Mesodermal cell (in vitro differentiated cells): Measurements from ENCODE around the gene KIF17.
A peak's percentile ranks its signal among the peaks of the same experiment; 100 is the strongest.

Source experiments
- H3K27ac ChIP-seq: 2 replicates; pipeline ENCODE4 v1.7.0; 2013; ENCODE audit warnings: mild to moderate bottlenecking, low read depth, low read length, moderate library complexity; ENCODE audit not compliant: severe bottlenecking
- H3K36me3 ChIP-seq: 2 replicates; pipeline ENCODE4 v1.7.1; 2013; ENCODE audit warnings: mild to moderate bottlenecking, low read length, moderate library complexity; ENCODE audit not compliant: control insufficient read depth, insufficient read depth
- H3K4me1 ChIP-seq: one replicate; pipeline ENCODE4 v1.7.1; 2013; ENCODE audit warnings: mild to moderate bottlenecking, low read length; ENCODE audit not compliant: insufficient read depth, control insufficient read depth, poor library complexity, severe bottlenecking
- H3K4me3 ChIP-seq: 2 replicates; pipeline ENCODE4 v1.7.0; 2013; ENCODE audit warnings: low read length, control low read depth, mild to moderate bottlenecking; ENCODE audit not compliant: insufficient read depth, poor library complexity, severe bottlenecking; ENCODE audit errors: extremely low read depth
- H3K9me3 ChIP-seq: 2 replicates; pipeline ENCODE4 v1.7.1; 2013; ENCODE audit warnings: mild to moderate bottlenecking, low read length, moderate library complexity; ENCODE audit not compliant: control insufficient read depth
- WGBS, 2 experiments: methylation state at CpG; one replicate each; pipeline ENCODE4 v1.1.5; 2013; ENCODE audit warnings: missing lambda C conversion rate in 2 of 2; ENCODE audit not compliant: insufficient coverage in 2 of 2; 5-methylcytosine and 5-hydroxymethylcytosine counted together

The KIF17 gene

DNA sequence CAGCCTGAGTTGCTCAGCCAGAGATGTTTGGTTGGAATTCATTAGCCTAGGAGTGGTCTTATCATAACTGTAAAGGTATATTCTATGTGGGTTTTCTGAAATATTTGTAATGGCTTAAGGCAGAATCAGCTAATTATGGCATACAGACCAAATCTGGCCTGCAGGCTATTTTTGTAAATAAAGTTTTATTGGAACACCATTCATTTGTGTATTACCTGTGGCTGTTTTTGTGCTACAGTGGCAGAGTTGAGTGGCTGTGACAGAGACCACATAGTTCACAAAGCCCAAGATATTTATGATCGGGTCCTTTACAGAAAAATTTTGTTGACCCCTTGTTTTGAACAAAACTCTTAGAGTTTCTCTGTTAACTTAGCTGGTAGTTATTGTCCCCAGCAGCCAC, 49.2 kb downstream of the KIF17 start:
- WGBS, 2 experiments = 92% methylated on average over 1 of the region's 1 CpG; no CpG with 5 or more reads in 1 of the 2 experiments

GRCh38 chr1:20666804-20667203, 51.0 kb downstream of the KIF17 start:
- no peaks in the 10 kb centered on the region for H3K36me3 ChIP-seq
- no peak overlapping the region for H3K27ac ChIP-seq
- H3K4me1 ChIP-seq = peaks cover 5% of the 10 kb centered on the region
- 100% methylated on average over 1 of the region's 1 CpG for WGBS, 2 experiments
- no peak overlapping the region for H3K4me3 ChIP-seq
- no peaks in the 10 kb centered on the region for H3K9me3 ChIP-seq

More for the DNA sequence above, 49.2 kb downstream of the KIF17 start:
- Histone ChIP-seq H3K36me3 (no peaks in the 10 kb centered on the region), H3K4me3 (no peak overlapping the region), H3K4me1 (peaks cover 5% of the 10 kb centered on the region), H3K9me3 (no peaks in the 10 kb centered on the region), H3K27ac (no peak overlapping the region)

DNA sequence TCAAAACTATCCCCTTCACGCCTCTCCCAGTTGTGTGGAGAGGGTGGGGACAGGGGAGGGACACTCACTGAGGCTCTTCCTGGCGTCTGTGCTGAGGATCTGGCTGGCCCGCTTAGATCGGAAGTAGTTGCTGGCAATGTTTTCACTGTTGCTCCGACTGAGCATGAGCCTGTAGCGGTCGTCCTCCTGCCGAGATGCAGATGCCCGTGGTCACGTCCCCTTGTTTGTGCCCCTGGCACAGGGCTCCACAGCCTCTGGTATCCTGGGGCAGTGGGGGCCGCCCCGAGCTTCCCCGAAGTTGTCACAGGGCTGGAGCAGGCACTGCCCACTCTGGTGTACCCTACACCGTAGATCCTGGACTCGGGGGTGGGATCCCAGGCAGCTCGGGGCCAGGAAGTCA, 51.7 kb downstream of the KIF17 start:
- H3K27ac ChIP-seq = no peak overlapping the region
- H3K36me3 ChIP-seq = no peaks in the 10 kb centered on the region
- no peaks in the 10 kb centered on the region for H3K9me3 ChIP-seq
- no peak overlapping the region for H3K4me3 ChIP-seq
- WGBS, 2 experiments = 88 to 92% methylated on average over 14 to 15 of the region's 16 CpGs
- peaks cover 5% of the 10 kb centered on the region for H3K4me1 ChIP-seq

DNA sequence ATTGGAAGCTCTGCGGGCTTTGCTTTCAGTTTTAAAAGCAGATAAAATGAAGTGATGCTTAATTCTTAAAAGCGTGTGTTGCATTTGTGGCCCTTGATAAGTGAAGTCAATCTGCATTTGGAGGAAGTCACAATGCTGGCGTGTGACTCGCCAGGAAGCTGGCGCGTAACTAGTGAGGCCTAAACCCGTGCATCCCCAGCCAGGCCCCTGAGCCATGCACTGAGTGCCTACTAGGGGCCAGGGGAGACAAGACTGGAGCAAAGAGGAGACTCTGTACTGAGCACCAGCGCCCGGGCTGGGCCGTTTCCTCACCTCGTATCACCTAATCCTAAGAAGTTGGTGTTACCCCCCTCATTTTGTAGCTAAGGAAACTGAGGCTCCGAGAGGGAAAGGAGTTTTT, 52.1 kb downstream of the KIF17 start:
- H3K27ac ChIP-seq = no peak overlapping the region
- no peaks in the 10 kb centered on the region for H3K9me3 ChIP-seq
- no peak overlapping the region for H3K4me3 ChIP-seq
- no peaks in the 10 kb centered on the region for H3K36me3 ChIP-seq
- peaks cover 5% of the 10 kb centered on the region for H3K4me1 ChIP-seq
- WGBS, 2 experiments = 82 to 92% methylated on average over 3 to 7 of the region's 12 CpGs

DNA sequence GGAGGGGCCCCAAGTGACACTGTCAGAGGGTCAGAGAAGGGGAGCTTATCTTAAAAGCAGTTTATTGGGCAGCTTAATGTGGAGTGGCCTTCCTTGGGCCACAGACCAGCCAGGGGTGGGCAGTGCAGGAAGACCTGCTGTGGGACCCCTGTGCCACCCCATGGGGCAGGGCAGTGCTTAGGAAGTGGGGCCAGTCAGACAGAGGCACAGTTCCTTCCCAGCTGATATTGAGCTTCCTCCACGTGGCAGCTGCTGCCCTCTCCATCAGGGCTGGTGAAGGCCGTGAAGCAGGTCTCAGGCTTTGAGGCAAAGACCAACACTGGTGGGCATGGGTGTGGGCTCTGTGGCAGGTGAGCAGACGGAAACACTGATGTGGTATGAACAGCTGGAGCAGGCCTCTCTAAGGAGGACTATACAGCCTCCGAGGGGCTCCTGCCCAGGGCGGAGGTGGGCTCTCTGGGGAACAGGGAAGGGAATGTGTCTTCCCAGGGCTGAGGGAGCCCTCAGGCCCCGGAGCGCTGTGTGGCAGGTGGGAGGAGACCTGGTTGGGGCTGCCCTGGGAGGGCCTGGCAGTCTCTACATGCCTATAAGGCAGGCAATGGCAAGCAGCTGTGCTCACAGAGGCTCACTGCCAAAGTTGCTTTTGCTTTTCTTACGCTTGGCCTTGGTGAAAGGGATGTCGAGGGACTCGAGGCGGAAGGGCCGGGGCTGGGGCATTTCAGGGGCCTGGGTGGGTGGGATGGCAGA, 53.7 kb downstream of the KIF17 start:
- WGBS, 2 experiments = 89 to 93% methylated on average over 7 to 12 of the region's 12 CpGs
- no peak overlapping the region for H3K4me3 ChIP-seq
- H3K9me3 ChIP-seq = no peaks in the 10 kb centered on the region
- H3K4me1 ChIP-seq = peaks cover 15% of the 10 kb centered on the region
- H3K27ac ChIP-seq = no peak overlapping the region
- H3K36me3 ChIP-seq = peaks cover 7% of the 10 kb centered on the region

- Histone ChIP-seq H3K36me3 (peaks cover 15% of the 10 kb centered on the region), H3K4me1 (peaks cover 15% of the 10 kb centered on the region), H3K4me3 (no peak overlapping the region), H3K9me3 (no peaks in the 10 kb centered on the region), H3K27ac (no peak overlapping the region)
- no CpG with 5 or more reads among the region's 1 CpG for WGBS, 2 experiments
These were observed 54.4 kb downstream of the KIF17 start for GRCh38 chr1:20663365-20663764.

- Histone ChIP-seq H3K4me3 (peak overlapping the region; percentile 95), H3K36me3 (peaks cover 28% of the 10 kb centered on the region), H3K4me1 (peaks cover 15% of the 10 kb centered on the region), H3K27ac (peak overlapping the region; percentile 57), H3K9me3 (no peaks in the 10 kb centered on the region)
- WGBS, 2 experiments = 81 to 83% methylated on average over 5 of the region's 7 CpGs
These were observed 55.7 kb downstream of the KIF17 start for GRCh38 chr1:20662110-20662475.

DNA sequence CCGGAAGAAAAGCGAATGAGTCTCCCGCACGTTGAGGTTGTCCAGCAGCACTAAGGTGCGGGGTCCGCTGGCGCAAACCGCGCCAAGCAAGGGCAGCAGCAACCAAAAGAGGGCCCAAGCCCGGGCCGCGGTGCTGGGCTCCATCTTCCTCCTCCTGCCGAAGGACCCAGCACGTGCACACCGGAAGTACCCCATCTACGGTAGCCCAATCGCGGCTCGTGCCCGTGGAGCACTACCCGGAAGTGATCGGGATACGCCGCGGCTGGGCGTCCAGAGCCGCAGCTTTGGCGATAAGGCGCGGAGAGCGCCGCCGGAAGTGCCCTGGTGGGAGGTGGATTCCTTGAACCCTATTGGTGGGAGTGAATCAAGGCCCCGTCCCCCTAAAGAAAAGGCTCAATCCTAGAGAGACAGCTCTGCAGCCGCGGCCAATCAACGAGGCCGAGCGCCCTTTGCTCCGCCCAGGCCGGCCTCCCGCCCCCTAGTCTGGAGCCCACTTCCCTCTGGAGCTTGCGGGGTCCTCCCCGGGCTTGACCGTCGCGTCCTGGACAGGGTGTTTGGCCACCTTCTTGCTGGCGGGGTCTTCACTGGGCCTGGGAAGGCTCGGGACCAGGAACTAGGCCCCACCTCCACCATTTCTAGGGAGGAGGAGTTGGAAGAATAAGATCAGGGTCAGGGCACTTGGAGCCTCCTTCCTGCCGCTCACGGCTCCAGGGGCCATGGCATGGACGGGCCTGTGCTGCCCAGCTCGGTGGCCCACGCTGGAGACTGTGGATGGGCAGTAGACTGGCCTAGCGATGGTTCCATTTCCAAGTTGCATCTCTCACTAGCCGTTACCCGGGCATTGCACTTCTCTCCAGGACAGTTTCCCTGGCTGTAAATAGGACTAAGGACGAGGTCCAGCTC, 56.3 kb downstream of the KIF17 start, which contains the start of gene DDOST:
Gene DDOST (minus strand): TSS at position 163 of the 903 bp plus-strand sequence. CDS start 19 bp downstream, at position 144.
- Histone ChIP-seq H3K4me1 (peaks cover 15% of the 10 kb centered on the region), H3K36me3 (peaks cover 34% of the 10 kb centered on the region), H3K4me3 (peak within 1 kb of the TSS; percentile 95), H3K27ac (peak within 1 kb of the TSS; percentile 57), H3K9me3 (no peaks in the 10 kb centered on the region)
- 3 to 5% methylated on average over 42 to 51 of the region's 58 CpGs for WGBS, 2 experiments

DNA sequence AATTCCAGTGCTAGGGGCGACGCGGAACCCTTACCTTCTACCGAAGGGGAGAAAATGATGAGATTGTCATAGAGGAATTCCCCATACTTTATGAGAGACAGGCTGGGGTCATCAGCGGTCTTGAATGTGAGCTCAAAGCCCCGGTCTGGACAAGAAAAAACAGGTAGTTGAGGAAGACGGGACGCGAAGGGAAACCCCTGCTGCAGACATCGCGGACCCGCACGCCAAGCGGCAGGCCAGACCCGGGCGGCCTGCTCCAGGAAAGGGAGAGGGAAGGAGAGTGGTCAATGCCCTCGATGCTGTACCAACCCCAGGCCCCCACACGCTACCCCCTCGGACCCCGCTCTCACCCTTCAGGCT, 57.0 kb downstream of the KIF17 start:
- H3K4me3 ChIP-seq = peak overlapping the region; percentile 95
- WGBS, 2 experiments = 0 to 2% methylated on average over 16 to 20 of the region's 20 CpGs
- no peaks in the 10 kb centered on the region for H3K9me3 ChIP-seq
- no peak overlapping the region for H3K27ac ChIP-seq
- peaks cover 41% of the 10 kb centered on the region for H3K36me3 ChIP-seq
- peaks cover 11% of the 10 kb centered on the region for H3K4me1 ChIP-seq

DNA sequence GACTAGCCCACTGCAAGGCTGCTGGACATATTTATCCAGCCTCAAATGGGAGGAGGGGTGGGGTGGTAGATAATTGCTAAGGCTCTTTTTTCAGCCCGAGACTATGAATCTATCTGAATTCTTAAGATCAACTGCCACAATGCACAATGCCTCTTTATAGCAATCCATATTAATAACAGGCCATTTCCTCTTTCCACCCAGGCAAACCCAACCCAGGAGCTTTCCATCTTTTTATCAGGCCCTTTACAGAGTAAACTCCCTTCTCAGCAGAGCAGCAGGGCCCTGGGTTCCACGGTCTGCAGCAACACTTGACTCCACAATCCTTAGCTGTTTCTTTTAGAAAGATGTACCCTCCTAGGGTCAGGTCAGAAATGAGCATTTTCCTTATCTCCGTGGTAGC, 57.4 kb downstream of the KIF17 start:
- Histone ChIP-seq H3K9me3 (no peaks in the 10 kb centered on the region), H3K4me3 (peak overlapping the region; percentile 95), H3K4me1 (peaks cover 11% of the 10 kb centered on the region), H3K36me3 (peaks cover 45% of the 10 kb centered on the region), H3K27ac (no peak overlapping the region)
- 6 to 14% methylated on average over 1 to 2 of the region's 3 CpGs for WGBS, 2 experiments
